Measurements from ENCODE around the gene PELI2.

Gene PELI2

GRCh38 chr14:56127156-56127555 lies 8.9 kb downstream of the PELI2 start:
- Mint-ChIP-seq H3K27me3 (ENCODE audit: low read depth) (peaks cover 10% of the 10 kb centered on the region), H3K9me3 (no peaks in the 10 kb centered on the region), H3K36me3 (ENCODE audit: low read depth) (no peaks in the 10 kb centered on the region), H3K27ac (no peak overlapping the region), H3K4me3 (no peak overlapping the region), H3K4me1 (ENCODE audit: low read depth) (peaks cover 10% of the 10 kb centered on the region)
- DNase-seq (ENCODE audit: low spot score), result no peak

GRCh38 chr14:56129092-56129491 lies 10.9 kb downstream of the PELI2 start:
- no peaks in the 10 kb centered on the region for H3K36me3 Mint-ChIP-seq (ENCODE audit: low read depth)
- DNase-seq (ENCODE audit: low spot score), result no peak
- H3K27me3 Mint-ChIP-seq (ENCODE audit: low read depth), result peaks cover 7% of the 10 kb centered on the region
- H3K4me3 Mint-ChIP-seq, result no peak overlapping the region
- H3K4me1 Mint-ChIP-seq (ENCODE audit: low read depth), result peaks cover 4% of the 10 kb centered on the region
- H3K9me3 Mint-ChIP-seq, result no peaks in the 10 kb centered on the region
- H3K27ac Mint-ChIP-seq, result no peak overlapping the region

- DNase-seq (ENCODE audit: low spot score), result no peak
- Mint-ChIP-seq H3K4me1 (ENCODE audit: low read depth) (peaks cover 4% of the 10 kb centered on the region), H3K36me3 (ENCODE audit: low read depth) (no peaks in the 10 kb centered on the region), H3K4me3 (no peak overlapping the region), H3K27ac (no peak overlapping the region), H3K9me3 (no peaks in the 10 kb centered on the region), H3K27me3 (ENCODE audit: low read depth) (peaks cover 3% of the 10 kb centered on the region)
Observed at GRCh38 chr14:56129933-56130332, 11.7 kb downstream of the PELI2 start.

- Mint-ChIP-seq H3K4me3 (peak overlapping the region; percentile 19), H3K4me1 (ENCODE audit: low read depth) (peaks cover 4% of the 10 kb centered on the region), H3K36me3 (ENCODE audit: low read depth) (no peaks in the 10 kb centered on the region), H3K9me3 (no peaks in the 10 kb centered on the region), H3K27me3 (ENCODE audit: low read depth) (peaks cover 4% of the 10 kb centered on the region), H3K27ac (no peak overlapping the region)
- DNase-seq (ENCODE audit: low spot score), result peak; percentile 17
Observed at GRCh38 chr14:56131004-56131864, 13.0 kb downstream of the PELI2 start.

- no peak for DNase-seq (ENCODE audit: low spot score)
- H3K4me1 Mint-ChIP-seq (ENCODE audit: low read depth), result peaks cover 4% of the 10 kb centered on the region
- no peaks in the 10 kb centered on the region for H3K36me3 Mint-ChIP-seq (ENCODE audit: low read depth)
- peak overlapping the region; percentile 19 for H3K4me3 Mint-ChIP-seq
- no peaks in the 10 kb centered on the region for H3K9me3 Mint-ChIP-seq
- peaks cover 10% of the 10 kb centered on the region for H3K27me3 Mint-ChIP-seq (ENCODE audit: low read depth)
- no peak overlapping the region for H3K27ac Mint-ChIP-seq
Observed at GRCh38 chr14:56131865-56132833, 13.9 kb downstream of the PELI2 start.

- H3K36me3 Mint-ChIP-seq (ENCODE audit: low read depth), result no peaks in the 10 kb centered on the region
- no peak for DNase-seq (ENCODE audit: low spot score)
- H3K27ac Mint-ChIP-seq, result no peak overlapping the region
- peaks cover 12% of the 10 kb centered on the region for H3K27me3 Mint-ChIP-seq (ENCODE audit: low read depth)
- peaks cover 4% of the 10 kb centered on the region for H3K4me1 Mint-ChIP-seq (ENCODE audit: low read depth)
- H3K9me3 Mint-ChIP-seq, result no peaks in the 10 kb centered on the region
- H3K4me3 Mint-ChIP-seq, result no peak overlapping the region
Observed at GRCh38 chr14:56133547-56133946, 15.3 kb downstream of the PELI2 start.

- Mint-ChIP-seq H3K4me3 (no peak overlapping the region), H3K27ac (no peak overlapping the region), H3K4me1 (ENCODE audit: low read depth) (peaks cover 3% of the 10 kb centered on the region), H3K27me3 (ENCODE audit: low read depth) (peaks cover 14% of the 10 kb centered on the region), H3K9me3 (no peaks in the 10 kb centered on the region), H3K36me3 (ENCODE audit: low read depth) (no peaks in the 10 kb centered on the region)
- DNase-seq (ENCODE audit: low spot score), result no peak
Observed at GRCh38 chr14:56135001-56135400, 16.8 kb downstream of the PELI2 start.

- H3K4me3 Mint-ChIP-seq, result no peak overlapping the region
- DNase-seq (ENCODE audit: low spot score), result no peak
- peaks cover 2% of the 10 kb centered on the region for H3K4me1 Mint-ChIP-seq (ENCODE audit: low read depth)
- H3K27ac Mint-ChIP-seq, result no peak overlapping the region
- no peaks in the 10 kb centered on the region for H3K36me3 Mint-ChIP-seq (ENCODE audit: low read depth)
- peaks cover 14% of the 10 kb centered on the region for H3K27me3 Mint-ChIP-seq (ENCODE audit: low read depth)
- no peaks in the 10 kb centered on the region for H3K9me3 Mint-ChIP-seq
Observed at GRCh38 chr14:56135668-56136067, 17.5 kb downstream of the PELI2 start.

- DNase-seq (ENCODE audit: low spot score), result no peak
- H3K36me3 Mint-ChIP-seq (ENCODE audit: low read depth), result no peaks in the 10 kb centered on the region
- no peak overlapping the region for H3K27ac Mint-ChIP-seq
- H3K27me3 Mint-ChIP-seq (ENCODE audit: low read depth), result peaks cover 12% of the 10 kb centered on the region
- H3K4me1 Mint-ChIP-seq (ENCODE audit: low read depth), result no peaks in the 10 kb centered on the region
- no peak overlapping the region for H3K4me3 Mint-ChIP-seq
- H3K9me3 Mint-ChIP-seq, result no peaks in the 10 kb centered on the region
Observed at GRCh38 chr14:56136571-56137452, 18.6 kb downstream of the PELI2 start.

GRCh38 chr14:56137453-56137807 lies 19.2 kb downstream of the PELI2 start:
- Mint-ChIP-seq H3K4me3 (no peak overlapping the region), H3K36me3 (ENCODE audit: low read depth) (no peaks in the 10 kb centered on the region), H3K27me3 (ENCODE audit: low read depth) (peaks cover 12% of the 10 kb centered on the region), H3K27ac (no peak overlapping the region), H3K4me1 (ENCODE audit: low read depth) (no peaks in the 10 kb centered on the region), H3K9me3 (no peaks in the 10 kb centered on the region)
- no peak for DNase-seq (ENCODE audit: low spot score)

GRCh38 chr14:56137849-56138248 lies 19.6 kb downstream of the PELI2 start:
- no peak for DNase-seq (ENCODE audit: low spot score)
- no peaks in the 10 kb centered on the region for H3K9me3 Mint-ChIP-seq
- no peaks in the 10 kb centered on the region for H3K4me1 Mint-ChIP-seq (ENCODE audit: low read depth)
- H3K36me3 Mint-ChIP-seq (ENCODE audit: low read depth), result no peaks in the 10 kb centered on the region
- H3K4me3 Mint-ChIP-seq, result no peak overlapping the region
- peaks cover 12% of the 10 kb centered on the region for H3K27me3 Mint-ChIP-seq (ENCODE audit: low read depth)
- no peak overlapping the region for H3K27ac Mint-ChIP-seq

- DNase-seq (ENCODE audit: low spot score), result no peak
- Mint-ChIP-seq H3K27me3 (ENCODE audit: low read depth) (peaks cover 12% of the 10 kb centered on the region), H3K36me3 (ENCODE audit: low read depth) (no peaks in the 10 kb centered on the region), H3K9me3 (no peaks in the 10 kb centered on the region), H3K4me3 (no peak overlapping the region), H3K4me1 (ENCODE audit: low read depth) (no peaks in the 10 kb centered on the region), H3K27ac (no peak overlapping the region)
Observed at GRCh38 chr14:56138928-56139327, 20.7 kb downstream of the PELI2 start.

GRCh38 chr14:56142314-56142713 lies 24.1 kb downstream of the PELI2 start:
- H3K4me1 Mint-ChIP-seq (ENCODE audit: low read depth), result peaks cover 3% of the 10 kb centered on the region
- no peaks in the 10 kb centered on the region for H3K36me3 Mint-ChIP-seq (ENCODE audit: low read depth)
- no peak for DNase-seq (ENCODE audit: low spot score)
- H3K27me3 Mint-ChIP-seq (ENCODE audit: low read depth), result peaks cover 3% of the 10 kb centered on the region
- H3K27ac Mint-ChIP-seq, result no peak overlapping the region
- H3K4me3 Mint-ChIP-seq, result no peak overlapping the region
- H3K9me3 Mint-ChIP-seq, result no peaks in the 10 kb centered on the region

All from T-helper 2 cell treated with Interferon-gamma antibody and Interleukin-4, amounts not matched to agents 5 μg/mL and 100 μg/mL, for 36 hours (primary cell).